Measurements from ENCODE around the gene ERN1. TPM values are rescaled to one million over a fixed set of nuclear protein-coding genes. Genes with fewer than 3 reads are reported as not detected.

The ERN1 gene
- polyA plus RNA-seq, 3 donors = 11.0 to 27.5 (median 13.7) TPM

DNA sequence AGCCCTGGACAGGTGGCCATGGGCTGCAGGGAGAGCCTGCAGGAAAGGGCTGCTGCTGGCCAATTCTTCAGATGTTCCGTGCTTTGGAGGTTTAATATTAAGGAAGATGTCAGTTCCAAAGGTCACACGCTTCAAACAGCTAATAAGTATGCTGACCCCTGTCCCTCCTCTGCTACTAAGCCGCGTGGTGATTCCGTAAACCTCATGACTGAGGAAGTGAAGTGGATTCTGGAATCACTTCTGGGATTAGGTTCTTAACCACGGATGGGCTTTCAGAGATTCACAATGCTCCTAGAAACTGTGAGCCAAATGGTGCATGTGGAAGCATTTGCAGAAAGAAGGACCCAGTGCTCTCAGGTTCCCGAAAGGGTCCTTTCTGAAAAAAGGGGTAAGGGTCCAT lies 28.5 kb upstream of the ERN1 start:
- Histone ChIP-seq H3K4me2 (replicated peaks; ENCODE audit: extremely low read depth, low read length, poor library complexity, severe bottlenecking) (no peak overlapping the region), H3K9me3 (replicated peaks in 1 of 2; ENCODE audit: control insufficient read depth in 1 of 2, insufficient read depth in 1 of 2, low read length in 2 of 2) (no peaks in the 10 kb centered on the region), H3K79me2 (ENCODE audit: insufficient read depth, low read length) (no peaks in the 10 kb centered on the region), H3K4me3 (replicated peaks in 1 of 3; ENCODE audit: low read depth in 2 of 3, low read length in 3 of 3) (no peak overlapping the region), H3K27ac (ENCODE audit: low read depth in 1 of 2, low read length in 2 of 2) (no peak overlapping the region), H3K36me3 (replicated peaks in 1 of 2; ENCODE audit: control insufficient read depth in 1 of 2, insufficient read depth in 2 of 2, low read length in 2 of 2) (peaks cover 22 to 86% of the 10 kb centered on the region in 2 donors), H3K9ac (ENCODE audit: insufficient read depth, low read length, poor library complexity, severe bottlenecking) (no peak overlapping the region), H2AFZ (ENCODE audit: insufficient read depth, low read depth, low read length, poor library complexity, severe bottlenecking) (no peak overlapping the region), H3K27me3 (ENCODE audit: control insufficient read depth in 2 of 2, insufficient read depth in 2 of 2, low read length in 2 of 2) (no peaks in the 10 kb centered on the region), H4K20me1 (ENCODE audit: insufficient read depth, low read length) (no peaks in the 10 kb centered on the region), H3K4me1 (ENCODE audit: control insufficient read depth in 1 of 2, insufficient read depth in 2 of 2, low read length in 2 of 2) (peaks cover 12 to 17% of the 10 kb centered on the region in 2 donors)
- Mint-ChIP-seq H3K27me3 (ENCODE audit: low read depth in 3 of 3) (no peaks in the 10 kb centered on the region), H3K27ac (peak overlapping the region in 1 of 7 donors; percentile 25), H3K9me3 (no peaks in the 10 kb centered on the region), H3K36me3 (peaks cover 52 to 56% of the 10 kb centered on the region in 2 donors), H3K4me1 (peaks cover 18% of the 10 kb centered on the region), H3K4me3 (no peak overlapping the region)
- TF ChIP-seq CTCF (IDR thresholded peaks at IDR 0.05) = no peak
- 100% methylated on average over 1 of the region's 7 CpGs for WGBS (ENCODE audit: insufficient coverage)
- intact Hi-C loops (cut with micrococcal nuclease) = no loop called here
- no peak for DNase-seq

DNA sequence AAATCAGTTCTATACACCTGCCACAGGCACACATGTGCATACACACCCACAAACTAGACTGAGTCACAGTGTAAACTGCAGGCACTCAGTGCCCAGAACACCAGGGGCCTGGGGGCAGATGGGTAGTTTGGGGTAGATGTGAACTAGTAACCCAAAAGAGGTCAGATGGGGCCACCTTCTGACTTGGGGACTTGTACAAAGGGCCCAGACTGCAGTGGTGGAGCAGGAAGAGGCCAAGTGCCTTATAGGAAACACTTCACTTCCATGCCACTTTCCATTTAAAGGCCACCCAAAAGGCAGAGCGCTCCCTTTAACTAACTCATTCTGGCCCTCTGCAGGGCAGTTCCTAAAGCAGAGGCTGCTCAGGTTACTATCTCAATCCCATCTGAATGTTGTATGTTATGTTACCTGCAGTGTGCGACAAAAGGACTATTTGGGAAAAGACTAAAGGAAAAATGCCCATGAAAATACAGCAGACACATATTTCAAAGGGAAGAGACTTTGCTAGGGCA lies 27.8 kb upstream of the ERN1 start:
- Mint-ChIP-seq H3K9me3 (no peaks in the 10 kb centered on the region), H3K27me3 (ENCODE audit: low read depth in 3 of 3) (no peaks in the 10 kb centered on the region), H3K36me3 (peaks cover 57% of the 10 kb centered on the region in 2 donors), H3K27ac (peak overlapping the region in 2 of 7 donors; percentile 27 to 39), H3K4me3 (no peak overlapping the region), H3K4me1 (peaks cover 18% of the 10 kb centered on the region)
- no peak overlapping the region for H3K9ac ChIP-seq (ENCODE audit: insufficient read depth, low read length, poor library complexity, severe bottlenecking)
- no peaks in the 10 kb centered on the region for H3K9me3 ChIP-seq (replicated peaks in 1 of 2; ENCODE audit: control insufficient read depth in 1 of 2, insufficient read depth in 1 of 2, low read length in 2 of 2)
- H3K4me3 ChIP-seq (replicated peaks in 1 of 3; ENCODE audit: low read depth in 2 of 3, low read length in 3 of 3) = no peak overlapping the region
- H3K27ac ChIP-seq (ENCODE audit: low read depth in 1 of 2, low read length in 2 of 2) = peak overlapping the region in 1 of 2 donors; percentile 20
- H3K4me1 ChIP-seq (ENCODE audit: control insufficient read depth in 1 of 2, insufficient read depth in 2 of 2, low read length in 2 of 2) = peaks cover 12 to 17% of the 10 kb centered on the region in 2 donors
- TF ChIP-seq CTCF (IDR thresholded peaks at IDR 0.05) = no peak
- no peaks in the 10 kb centered on the region for H4K20me1 ChIP-seq (ENCODE audit: insufficient read depth, low read length)
- H3K79me2 ChIP-seq (ENCODE audit: insufficient read depth, low read length) = no peaks in the 10 kb centered on the region
- H3K27me3 ChIP-seq (ENCODE audit: control insufficient read depth in 2 of 2, insufficient read depth in 2 of 2, low read length in 2 of 2) = no peaks in the 10 kb centered on the region
- peaks cover 29 to 88% of the 10 kb centered on the region in 2 donors for H3K36me3 ChIP-seq (replicated peaks in 1 of 2; ENCODE audit: control insufficient read depth in 1 of 2, insufficient read depth in 2 of 2, low read length in 2 of 2)
- no peak overlapping the region for H3K4me2 ChIP-seq (replicated peaks; ENCODE audit: extremely low read depth, low read length, poor library complexity, severe bottlenecking)
- WGBS (ENCODE audit: insufficient coverage) = no CpG with 5 or more reads among the region's 2 CpGs
- DNase-seq = no peak
- intact Hi-C loops (cut with micrococcal nuclease) = no loop called here
- no peak overlapping the region for H2AFZ ChIP-seq (ENCODE audit: insufficient read depth, low read depth, low read length, poor library complexity, severe bottlenecking)
